Posterior vena cava (tissue), 2 donors: ENCODE results near the gene MRPS27. TPM values are rescaled to one million over a fixed set of nuclear protein-coding genes. Genes with fewer than 3 reads are reported as not detected.

Experiments used
- DNase-seq: peaks from one replicate; pipeline ENCODE4 v3.0.0-alpha.2; 2020; ENCODE audit warnings: low spot score
- intact Hi-C, 2 donors: fragments of 100-400 bp; cut with DNase I; formaldehyde crosslinking; loops; one replicate each; pipeline versions ENCODE4 v1.14.1 to v1.14.2; 2022 to 2023
- total RNA-seq, 2 donors: library from RNA; stranded (reverse); fragmentation: NEBNext Ultra II Directional; extraction: Animal tissue kit (Norgen Biotek cat#: 25700); gene quantifications; one replicate each; pipeline ENCODE4 v1.2.1, GENCODE V29; 2021
- donor health status: DM: yes; HTN: yes; CAD: no.
- donor health status: DM: yes; HTN: yes; CAD: no.

MRPS27 gene
- total RNA-seq, 2 donors from 2014 or later = 38.4 to 39.1 TPM

DNA sequence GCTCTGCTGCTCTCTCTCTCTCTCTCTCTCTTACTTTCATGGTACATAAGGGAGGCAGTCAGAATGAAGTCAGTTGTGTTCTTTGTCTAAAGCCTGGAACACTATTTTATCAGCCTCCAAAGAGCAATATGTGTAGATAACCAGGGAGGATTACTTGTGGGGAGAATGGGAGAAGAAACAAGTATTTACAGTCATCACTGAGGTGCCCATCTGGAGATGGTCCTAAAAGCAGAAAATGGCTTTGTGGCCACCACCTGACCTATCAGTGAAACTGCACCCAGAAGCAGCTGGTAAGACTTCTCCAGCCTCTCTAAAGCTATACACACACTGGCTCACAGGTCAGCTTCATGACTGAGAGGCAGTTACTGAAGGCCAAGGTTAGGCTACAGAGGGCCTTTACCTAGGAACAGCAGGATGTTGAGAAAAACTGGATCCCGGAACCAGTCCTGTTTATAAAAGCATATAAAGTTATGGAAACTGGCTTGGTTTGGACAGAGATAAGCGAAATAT lies 75.1 kb downstream of the MRPS27 start:
- intact Hi-C loops = loop anchor here (5.0 to 10.0 kb wide), 2 partner anchors 60 to 382 kb away; no protein-coding TSS in a partner anchor
- no peak for DNase-seq

DNA sequence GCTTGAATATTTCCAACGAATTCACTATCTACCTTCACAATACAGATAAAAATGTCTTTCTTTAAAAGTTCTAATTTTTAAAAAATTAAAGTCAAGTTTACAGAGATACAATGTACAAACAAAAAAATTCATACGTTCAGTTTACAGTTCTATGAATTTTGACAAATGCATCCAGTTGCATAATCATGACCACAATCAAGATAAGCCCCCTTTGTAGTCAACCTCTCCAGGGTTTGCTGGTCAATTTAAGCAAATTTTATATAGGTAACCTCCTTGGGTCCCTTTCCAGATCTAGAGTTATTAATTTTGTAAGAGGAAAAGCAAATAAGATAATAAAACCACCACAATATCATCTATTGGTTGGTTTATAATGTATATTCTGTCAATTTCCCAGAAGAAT lies 76.3 kb downstream of the MRPS27 start:
- no peak for DNase-seq
- intact Hi-C loops = loop anchor here in 1 of 2 donors (10.0 kb wide), 1 partner anchor 61 kb away; no protein-coding TSS in a partner anchor

DNA sequence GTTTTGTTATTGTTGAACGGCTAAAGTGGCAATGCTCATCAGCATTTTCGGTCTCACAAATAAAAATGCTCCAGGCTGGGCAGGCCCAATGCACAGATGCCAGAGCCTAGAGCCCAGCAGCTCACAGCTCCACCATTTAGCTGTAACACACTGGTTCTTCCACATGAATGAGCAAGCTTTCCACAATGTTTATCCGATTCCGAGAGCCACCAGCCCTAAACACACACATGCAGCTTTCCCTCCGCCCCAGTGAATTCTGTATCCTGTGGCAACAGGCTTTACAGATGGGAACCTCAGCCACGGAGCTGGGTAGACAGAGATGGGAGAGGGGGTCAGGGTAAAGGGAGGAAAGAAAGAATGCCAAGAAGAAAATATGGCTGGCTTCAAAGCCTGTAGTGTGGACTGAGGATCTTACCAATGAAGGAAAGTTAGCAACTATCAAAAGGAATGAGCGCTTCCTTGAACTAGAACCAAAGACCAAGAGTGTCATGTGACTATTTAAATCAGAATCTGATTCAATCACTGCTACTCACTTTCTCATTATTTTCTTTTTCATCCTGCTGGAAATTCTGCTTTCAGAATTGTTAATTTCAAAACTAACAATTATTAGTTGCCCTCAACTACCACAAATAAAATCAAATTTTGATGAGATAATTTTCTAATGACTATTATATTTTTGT lies 77.1 kb downstream of the MRPS27 start:
- intact Hi-C loops = loop anchor here in 1 of 2 donors (10.0 kb wide), 1 partner anchor 62 kb away; no protein-coding TSS in a partner anchor
- DNase-seq = no peak

DNA sequence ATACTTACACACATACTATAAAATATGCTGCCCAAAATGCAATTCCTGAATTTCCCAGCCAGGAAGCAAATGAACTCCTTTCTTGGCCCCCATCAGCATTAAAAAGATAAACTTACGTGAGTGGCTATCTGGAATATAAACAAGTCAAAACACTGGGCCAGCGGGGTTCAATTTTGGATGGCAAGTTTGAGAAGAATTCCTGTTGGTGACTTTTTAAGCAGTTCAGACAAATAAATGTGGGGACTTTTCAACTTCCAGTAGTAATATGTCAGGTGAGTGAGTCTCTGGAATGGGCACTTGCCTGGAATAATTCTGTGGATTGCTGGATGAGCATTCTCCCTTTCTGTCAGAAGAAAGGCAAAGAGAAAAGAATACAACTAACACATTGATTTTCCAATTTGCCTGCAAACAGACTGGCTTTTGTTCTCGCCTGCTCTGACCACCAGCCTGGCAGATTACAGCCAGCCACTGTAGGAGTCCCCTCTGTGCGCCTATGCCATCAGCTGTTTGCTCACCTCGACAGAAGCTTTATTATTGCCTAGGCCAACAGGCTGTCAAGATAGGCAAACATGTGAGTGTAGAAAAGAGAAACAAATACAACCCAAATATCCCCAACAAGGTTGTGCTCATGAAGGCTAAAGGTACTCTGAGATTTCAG lies 78.6 kb downstream of the MRPS27 start:
- intact Hi-C loops = loop anchor here in 1 of 2 donors (10.0 kb wide), 1 partner anchor 63 kb away; no protein-coding TSS in a partner anchor

DNA sequence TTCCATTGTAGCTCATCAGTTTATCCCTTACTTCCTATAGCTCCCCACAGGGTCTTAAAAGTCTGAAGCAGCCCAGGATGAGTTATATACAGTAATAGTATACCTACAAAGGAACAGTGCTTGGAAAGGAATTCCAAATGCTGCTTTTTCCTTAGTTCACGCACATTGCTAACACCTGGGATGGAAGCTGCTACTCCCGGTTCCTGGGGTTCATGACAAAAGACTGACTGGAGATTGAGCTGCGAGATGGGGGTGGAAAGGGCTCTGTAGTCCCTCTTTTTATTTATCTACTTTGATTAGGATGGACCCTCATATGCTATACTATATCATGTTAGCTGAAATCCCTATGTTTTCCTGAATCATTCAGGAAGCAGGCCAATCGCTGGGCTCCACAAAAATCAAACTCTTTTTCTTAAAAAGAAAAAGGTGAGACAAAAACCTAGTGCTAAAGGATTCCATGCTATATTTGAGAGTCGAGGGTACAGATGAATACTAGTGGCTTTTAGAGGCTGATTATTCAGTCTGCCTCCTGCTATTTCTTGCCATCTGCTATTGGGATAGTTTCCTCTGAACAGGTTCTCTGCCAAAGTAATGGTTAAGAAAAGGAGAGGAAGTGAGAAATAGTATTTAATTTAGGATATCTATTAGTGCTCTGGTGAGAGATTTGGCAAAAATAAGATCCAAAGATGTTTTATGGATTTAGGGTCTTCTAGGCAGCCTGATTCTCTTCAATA lies 81.2 kb downstream of the MRPS27 start:
- DNase-seq = no peak
- intact Hi-C loops = no loop called here

More for the DNA sequence above, 78.6 kb downstream of the MRPS27 start:
- no peak for DNase-seq

DNA sequence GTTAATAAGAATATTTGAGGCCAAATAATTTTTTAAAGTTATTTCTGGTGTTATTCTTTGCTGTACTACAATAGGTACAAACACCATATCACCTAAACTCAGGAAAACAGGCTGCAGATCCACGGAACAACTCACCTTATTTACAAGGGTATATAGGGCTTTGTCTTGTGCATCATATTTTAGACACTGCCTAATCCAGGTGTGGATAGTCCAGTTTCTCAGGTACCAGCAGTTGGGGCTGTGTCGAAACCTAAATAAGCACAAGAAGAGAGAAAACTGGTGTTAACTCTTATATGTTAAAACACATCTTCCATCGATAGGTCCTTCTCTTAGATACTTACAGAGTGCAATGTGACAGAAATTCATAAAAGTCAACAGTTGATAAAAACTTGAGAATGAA lies 82.2 kb downstream of the MRPS27 start:
- DNase-seq = no peak
- intact Hi-C loops = no loop called here

DNA sequence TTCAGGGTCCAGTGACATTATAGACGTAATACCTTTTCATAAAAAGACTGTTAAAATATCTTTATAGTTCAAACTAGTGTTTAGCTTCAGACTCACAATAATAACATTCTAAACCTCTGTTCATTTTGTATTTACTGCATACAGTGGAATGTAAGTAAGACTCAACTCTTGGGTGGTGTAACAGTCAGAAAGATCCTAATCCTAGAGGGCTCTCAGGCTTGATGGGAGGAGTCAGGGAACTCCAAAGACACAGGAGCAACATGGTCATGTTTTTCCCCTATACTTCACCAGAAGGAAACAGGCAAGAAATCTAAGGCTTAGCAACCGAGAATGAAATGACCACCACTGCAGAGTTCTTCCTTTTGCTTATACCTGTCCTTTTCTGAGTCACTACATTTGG lies 82.6 kb downstream of the MRPS27 start:
- intact Hi-C loops = no loop called here
- DNase-seq = no peak

DNA sequence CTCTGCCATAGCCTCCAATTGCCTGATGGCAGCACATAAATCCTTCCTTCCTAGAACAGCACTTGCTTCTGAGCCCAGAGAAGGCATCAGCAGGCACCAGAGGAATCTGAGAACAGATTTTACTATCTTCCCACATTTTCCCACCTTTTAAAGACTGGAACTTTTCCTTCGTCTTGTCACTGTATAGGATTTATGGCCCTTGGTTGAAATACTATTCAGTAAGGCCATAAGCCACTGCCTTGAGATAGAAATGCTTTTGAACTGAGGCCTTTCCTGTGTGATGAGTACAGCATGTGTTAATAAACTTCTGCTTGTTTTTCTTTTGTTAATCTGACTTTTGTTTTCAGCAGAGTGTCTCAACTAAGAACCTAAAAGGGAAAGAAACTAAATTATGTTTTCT lies 84.3 kb downstream of the MRPS27 start:
- intact Hi-C loops = no loop called here
- DNase-seq = no peak

DNA sequence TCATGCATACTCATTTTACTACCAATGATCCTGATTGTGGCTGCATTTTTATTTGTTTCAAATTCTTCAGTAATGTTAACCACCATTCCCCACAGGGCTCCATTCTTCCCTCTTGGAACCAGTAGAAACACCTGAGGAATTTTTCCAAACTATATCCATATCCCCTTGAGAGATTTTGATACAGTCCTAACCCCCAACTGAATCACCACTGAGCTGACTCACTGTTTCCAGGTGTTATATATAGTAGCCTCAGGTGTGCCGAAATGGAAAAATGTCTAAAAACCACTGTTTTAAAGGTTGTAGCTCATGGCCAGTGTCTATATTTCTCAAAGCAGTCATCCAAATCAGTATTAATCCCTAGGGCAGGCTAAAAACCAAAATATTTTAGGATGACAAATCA lies 85.2 kb downstream of the MRPS27 start:
- intact Hi-C loops = no loop called here

DNA sequence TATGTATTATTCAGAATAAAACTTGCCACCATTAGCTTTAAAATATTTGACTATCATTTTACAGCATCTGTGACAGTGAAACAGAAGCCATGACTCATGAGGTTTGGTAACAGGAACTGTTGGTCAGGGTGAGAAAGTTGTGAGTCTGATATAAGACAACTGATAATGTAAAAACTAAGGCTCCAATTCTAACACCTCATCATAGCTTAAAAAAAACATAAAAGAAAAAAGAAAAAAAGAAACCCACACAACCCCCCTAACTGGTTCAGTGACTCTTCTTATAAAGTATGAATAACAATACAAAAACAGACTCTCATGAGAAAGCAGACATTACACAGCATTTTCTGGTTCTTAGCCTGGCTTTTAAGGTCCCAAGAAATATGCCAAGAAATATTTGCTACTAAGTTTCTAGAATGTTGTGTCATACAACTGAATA lies 85.8 kb downstream of the MRPS27 start:
- intact Hi-C loops = no loop called here
- DNase-seq = no peak

More for the DNA sequence above, 85.2 kb downstream of the MRPS27 start:
- no peak for DNase-seq

DNA sequence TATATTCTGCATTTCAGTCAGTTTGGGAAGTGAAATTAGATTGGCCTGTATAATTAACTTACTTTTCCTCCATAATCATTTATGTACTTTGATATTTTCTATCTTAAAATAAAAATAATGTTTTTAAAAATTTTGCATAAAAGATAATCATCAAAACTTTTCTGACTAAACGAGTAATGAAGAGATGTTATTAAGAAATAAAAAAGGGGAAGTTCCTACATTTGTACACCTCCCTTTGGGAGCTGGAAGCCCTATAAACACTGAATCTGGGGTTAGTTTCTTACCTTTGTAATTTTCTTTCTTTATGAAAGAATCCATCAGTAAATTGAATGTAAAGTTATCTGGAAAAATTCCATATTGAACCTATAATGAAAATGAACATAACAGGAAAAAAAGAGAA lies 86.2 kb downstream of the MRPS27 start:
- DNase-seq = no peak
- intact Hi-C loops = no loop called here

DNA sequence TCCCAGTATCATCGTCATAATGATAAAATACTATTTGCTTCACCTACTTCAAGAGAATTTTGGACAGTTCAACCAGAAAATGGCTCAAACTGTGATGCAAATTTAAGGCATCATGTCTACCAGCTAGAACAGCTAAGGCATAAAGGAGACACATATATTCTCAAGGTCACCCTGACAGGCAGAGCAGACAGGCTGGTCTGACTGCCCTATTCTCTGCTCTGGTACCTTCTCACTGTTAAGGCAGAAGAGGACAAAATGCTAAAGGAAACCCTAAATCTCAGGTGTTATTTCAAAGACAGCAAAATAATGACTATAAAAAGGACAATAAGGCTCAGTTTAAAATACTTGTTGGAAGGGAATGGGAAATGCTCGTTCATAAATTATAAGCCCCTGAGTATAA lies 87.2 kb downstream of the MRPS27 start:
- intact Hi-C loops = no loop called here
- DNase-seq = no peak

DNA sequence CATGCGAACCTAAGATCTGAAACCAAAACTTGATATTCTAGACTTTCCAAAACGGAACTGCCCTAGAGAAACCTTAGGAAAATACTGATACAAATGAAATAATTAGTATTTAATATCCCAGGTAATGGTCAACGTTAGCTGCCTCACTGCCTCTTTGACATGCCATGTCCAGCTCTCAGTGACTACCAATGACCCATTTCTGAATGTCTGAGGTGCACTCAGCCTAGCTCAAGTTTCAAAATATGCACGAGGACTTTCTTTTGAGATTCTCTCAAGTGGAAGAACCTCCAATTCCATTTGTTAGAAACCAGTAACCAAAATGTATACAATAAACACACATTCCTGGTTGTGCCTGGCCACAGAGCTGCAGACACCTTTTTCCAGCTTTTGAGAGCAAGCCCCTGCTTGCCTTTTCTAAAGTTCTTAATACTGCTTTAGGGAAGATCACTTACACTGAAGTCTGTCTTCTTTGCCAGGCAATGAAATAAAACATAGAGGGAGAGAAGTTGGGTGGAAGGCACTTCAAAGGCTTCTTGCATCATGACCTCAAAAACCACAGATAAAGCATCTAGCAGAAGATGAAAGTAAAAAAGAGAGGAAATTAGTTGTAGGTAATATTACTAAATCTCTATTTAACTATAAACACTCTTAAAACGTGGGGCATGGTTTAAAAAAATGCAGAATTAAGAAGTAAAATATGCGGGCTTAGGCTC lies 87.9 kb downstream of the MRPS27 start:
- DNase-seq = no peak
- intact Hi-C loops = no loop called here

DNA sequence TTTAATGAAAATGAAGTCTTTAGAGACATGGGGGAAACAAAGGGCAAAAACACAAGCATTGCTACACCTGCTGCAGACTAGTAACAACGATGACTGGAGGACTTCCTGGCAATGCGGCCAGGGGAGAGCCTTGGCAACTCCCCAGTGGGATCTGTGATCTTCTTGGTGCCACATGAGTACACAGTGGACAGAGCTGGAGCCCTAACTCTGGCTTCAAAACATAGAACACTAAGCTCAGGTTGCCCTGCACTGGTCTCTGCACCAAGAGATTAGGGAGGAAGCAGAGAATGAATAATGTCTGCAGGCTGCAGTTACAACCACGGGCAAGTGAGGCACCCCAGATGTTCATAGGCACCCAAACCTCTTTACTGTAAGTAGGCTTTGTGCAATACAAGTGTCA lies 91.1 kb downstream of the MRPS27 start:
- no peak for DNase-seq
- intact Hi-C loops = no loop called here

DNA sequence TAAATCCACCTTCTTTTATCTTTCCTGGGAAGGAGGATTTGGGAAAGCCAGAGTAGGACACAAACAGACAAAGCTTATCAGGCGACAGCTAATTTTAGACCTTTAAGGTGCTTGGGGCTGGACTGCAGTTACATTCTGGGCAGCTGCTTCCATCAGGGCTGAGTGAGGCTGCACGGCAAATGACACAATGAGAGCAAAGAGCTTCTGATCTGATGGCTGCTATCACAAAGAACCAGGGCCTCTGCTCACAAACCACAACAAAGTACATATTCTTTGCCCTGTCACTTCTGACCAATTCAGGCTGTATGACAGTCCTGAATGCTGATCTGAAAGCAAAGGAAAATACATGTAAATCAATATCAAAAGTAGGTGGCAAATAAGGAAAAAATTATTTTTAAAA lies 93.1 kb downstream of the MRPS27 start:
- intact Hi-C loops = no loop called here
- no peak for DNase-seq

DNA sequence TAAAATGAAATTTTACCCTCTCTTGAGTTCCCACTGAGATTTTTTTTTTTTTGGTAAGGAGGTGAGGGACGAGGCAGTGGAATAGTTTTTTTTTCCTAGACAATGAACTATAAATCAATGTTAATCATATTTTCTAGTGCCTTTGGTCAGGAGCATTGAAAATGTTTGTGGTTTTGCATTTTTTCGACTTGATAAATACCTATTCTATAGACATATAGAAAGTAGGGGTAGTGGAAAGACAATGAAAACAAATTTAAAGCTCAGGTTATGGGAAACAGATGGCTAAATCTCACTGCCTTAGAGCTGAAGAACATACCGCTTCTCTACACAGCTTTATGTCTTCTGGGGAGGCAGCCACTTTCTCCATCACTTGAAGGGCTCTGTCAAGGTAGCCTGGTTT lies 94.3 kb downstream of the MRPS27 start:
- intact Hi-C loops = no loop called here
- DNase-seq = no peak

DNA sequence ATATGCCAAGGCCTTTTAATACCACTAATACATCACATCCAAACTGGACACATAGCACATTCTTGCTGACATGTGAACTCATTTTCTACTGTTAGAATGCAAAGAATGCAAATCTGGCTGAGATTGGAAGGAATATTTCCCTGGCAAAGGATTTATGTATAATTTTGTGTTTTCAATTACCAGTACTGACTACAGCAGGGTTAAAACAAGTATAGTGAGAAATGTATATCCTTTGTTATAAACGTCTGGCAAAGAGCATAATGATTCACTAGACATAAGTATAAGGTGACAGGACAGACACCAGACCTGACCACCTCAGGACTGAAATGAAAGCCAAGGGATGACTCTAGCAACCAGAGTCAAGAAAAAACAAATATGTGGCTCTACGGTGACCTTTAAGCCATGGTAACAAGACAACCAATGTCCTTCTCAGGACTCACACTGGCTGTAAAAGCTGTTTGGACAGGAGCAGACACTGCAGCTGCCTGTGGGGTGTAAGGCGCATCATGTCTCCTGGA lies 95.0 kb downstream of the MRPS27 start:
- intact Hi-C loops = no loop called here
- no peak for DNase-seq

DNA sequence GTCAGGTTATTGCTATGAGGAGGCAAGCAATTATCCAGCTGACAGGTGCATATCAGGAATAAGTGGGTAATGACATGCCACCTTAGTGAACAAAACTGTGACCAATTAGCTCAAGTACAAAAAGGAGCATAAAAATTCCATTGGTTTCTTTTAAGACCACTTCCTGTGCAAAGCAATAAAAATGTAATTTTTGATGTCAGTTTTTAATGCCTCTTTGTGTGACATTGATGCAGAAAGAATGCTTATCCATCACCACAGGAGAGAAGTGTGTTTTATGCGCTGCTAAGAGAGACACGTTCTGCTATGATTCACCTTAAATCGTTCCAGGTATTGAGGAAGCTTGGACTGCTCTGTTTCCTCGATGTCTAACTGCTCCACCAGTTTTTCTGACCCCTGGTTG lies 96.7 kb downstream of the MRPS27 start:
- intact Hi-C loops = no loop called here
- no peak for DNase-seq

DNA sequence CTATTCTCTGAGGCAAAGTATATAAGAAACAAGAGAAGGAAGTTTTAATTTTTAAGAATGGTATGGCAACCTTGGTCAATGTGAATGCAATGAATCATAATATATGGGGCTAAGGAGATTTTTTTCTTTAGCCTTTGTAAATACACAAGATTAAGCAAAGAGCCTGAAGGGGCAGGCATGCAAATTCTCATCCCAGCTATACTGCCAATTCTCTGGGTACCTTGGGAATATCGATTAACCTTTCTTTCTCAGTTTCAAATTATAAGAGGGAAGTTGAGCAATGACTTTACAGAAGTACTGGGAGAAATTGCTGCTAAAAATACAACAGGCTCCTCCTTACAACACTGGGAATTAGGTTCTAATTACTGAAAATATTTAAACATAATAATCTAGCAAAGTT lies 97.5 kb downstream of the MRPS27 start:
- intact Hi-C loops = no loop called here
- DNase-seq = no peak
